ENCODE data around the gene PERCC1. TPM values are rescaled to one million over a fixed set of nuclear protein-coding genes. Genes with fewer than 3 reads are reported as not detected.

The PERCC1 gene
- total RNA-seq: under 1 TPM; 0.31 to 0.71 TPM
- polyA plus RNA-seq (ENCODE audit: insufficient read depth, low read depth, low replicate concordance): not detected
- long read RNA-seq, donor 1: 0 reads
- long read RNA-seq, donor 2: 0 reads

- no peak for TF ChIP-seq CTCF (IDR thresholded peaks at IDR 0.05)
- TF ChIP-seq POLR2A (IDR thresholded peaks at IDR 0.05): no peak
- no peak for DNase-seq
- H3K27ac ChIP-seq: no peak within 1 kb of the TSS
- no peak within 1 kb of the TSS for H3K4me3 ChIP-seq
- H3K27me3 ChIP-seq: no peaks in the 10 kb centered on the region
- peaks cover 12% of the 10 kb centered on the region for H3K4me1 ChIP-seq
- 61 to 74% methylated on average over 12 to 34 of the region's 35 CpGs for WGBS, 2 donors
- H3K9me3 ChIP-seq: no peaks in the 10 kb centered on the region
- intact Hi-C loops (cut with DNase I; ENCODE audit: low total_unique reads): no loop called here
- no peaks in the 10 kb centered on the region for H3K36me3 ChIP-seq (ENCODE audit: low read depth, missing control alignments)
These were observed at the start of gene PERCC1 for GRCh38 chr16:1430759-1431496. Gene PERCC1 (plus strand): TSS chr16:1431078. CDS start chr16:1432594, 1,516 bp downstream.

- H3K9me3 ChIP-seq: no peaks in the 10 kb centered on the region
- H3K36me3 ChIP-seq (ENCODE audit: low read depth, missing control alignments): no peaks in the 10 kb centered on the region
- no peaks in the 10 kb centered on the region for H3K27me3 ChIP-seq
- intact Hi-C loops (cut with DNase I; ENCODE audit: low total_unique reads): no loop called here
- no peak for TF ChIP-seq POLR2A (IDR thresholded peaks at IDR 0.05)
- TF ChIP-seq CTCF (IDR thresholded peaks at IDR 0.05): no peak
- peaks cover 19% of the 10 kb centered on the region for H3K4me1 ChIP-seq
- H3K4me3 ChIP-seq: no peak overlapping the region
- 92% methylated on average over 5 to 9 of the region's 9 CpGs for WGBS, 2 donors
- DNase-seq: no peak
- H3K27ac ChIP-seq: no peak overlapping the region
These were observed 49.1 kb upstream of the PERCC1 start for GRCh38 chr16:1381612-1382406.

DNA sequence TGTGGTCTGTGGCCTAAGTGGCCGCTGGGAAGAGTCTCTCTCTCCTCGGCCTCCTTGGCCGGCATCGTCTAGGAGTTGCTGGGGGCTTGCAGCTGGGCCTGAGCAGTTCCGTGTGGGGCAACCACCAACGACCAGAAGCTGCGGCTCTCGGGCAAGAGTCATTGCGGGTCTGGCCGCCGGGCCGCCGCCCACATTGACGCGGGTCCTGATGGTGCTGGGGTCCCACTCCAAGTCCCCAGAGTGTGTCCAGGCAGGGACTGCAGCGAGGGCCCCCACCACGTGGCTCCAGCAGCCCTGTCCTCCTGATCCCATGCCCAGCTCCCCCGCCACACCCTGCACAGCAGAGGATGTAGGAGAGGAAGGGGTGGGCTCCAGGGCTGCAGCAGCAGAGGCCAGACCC, 47.3 kb upstream of the PERCC1 start:
- 94 to 100% methylated on average over 1 to 18 of the region's 18 CpGs for WGBS, 2 donors
- Histone ChIP-seq H3K9me3 (no peaks in the 10 kb centered on the region), H3K4me3 (no peak overlapping the region), H3K27me3 (no peaks in the 10 kb centered on the region), H3K4me1 (peaks cover 10% of the 10 kb centered on the region), H3K27ac (no peak overlapping the region), H3K36me3 (ENCODE audit: low read depth, missing control alignments) (no peaks in the 10 kb centered on the region)
- no peak for DNase-seq
- intact Hi-C loops (cut with DNase I; ENCODE audit: low total_unique reads): no loop called here
- TF ChIP-seq POLR2A (IDR thresholded peaks at IDR 0.05) (no peak), CTCF (IDR thresholded peaks at IDR 0.05) (no peak)

DNA sequence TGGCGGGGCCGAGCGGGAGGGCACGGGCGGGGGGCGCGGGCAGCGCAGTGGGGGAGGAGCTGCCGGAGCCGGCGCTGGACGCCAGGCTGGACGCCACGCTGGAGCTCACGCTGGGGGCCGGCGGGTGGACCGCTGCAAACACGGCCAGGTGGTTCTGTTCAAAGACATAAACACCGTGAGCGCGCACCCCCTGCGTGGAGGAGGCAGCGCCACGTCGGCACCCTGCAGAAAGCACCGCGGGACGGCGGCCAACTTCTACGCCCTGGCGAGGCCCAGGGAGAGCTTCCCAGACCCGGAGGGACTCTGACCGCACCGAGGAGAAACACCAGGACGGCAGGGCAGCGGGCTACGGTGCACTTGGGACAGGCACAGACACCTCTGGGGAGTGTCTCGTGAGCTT, 45.6 kb upstream of the PERCC1 start:
- intact Hi-C loops (cut with DNase I; ENCODE audit: low total_unique reads): no loop called here
- DNase-seq: no peak
- WGBS, 2 donors: 94 to 95% methylated on average over 14 to 38 of the region's 39 CpGs
- no peaks in the 10 kb centered on the region for H3K27me3 ChIP-seq
- no peaks in the 10 kb centered on the region for H3K9me3 ChIP-seq
- no peak for TF ChIP-seq POLR2A (IDR thresholded peaks at IDR 0.05)
- TF ChIP-seq CTCF (IDR thresholded peaks at IDR 0.05): no peak
- no peak overlapping the region for H3K27ac ChIP-seq
- no peaks in the 10 kb centered on the region for H3K36me3 ChIP-seq (ENCODE audit: low read depth, missing control alignments)
- no peak overlapping the region for H3K4me3 ChIP-seq
- H3K4me1 ChIP-seq: no peaks in the 10 kb centered on the region

Data from testis (tissue), 5 donors.